OCI-LY7 (cell line): ENCODE measurements around the gene DSCAM. TPM values are rescaled to one million over a fixed set of nuclear protein-coding genes. Genes with fewer than 3 reads are reported as not detected.

Source experiments
- BruUV-seq: library from RNA; stranded (reverse); fragments of 400-500 nt; replicated peaks from 2 replicates; lab custom pipeline; 2021; lab: Mats Ljungman, UMichigan
- CTCF ChIA-PET: fragments of 300-600 bp; sonication (Branson Sonifier 250); formaldehyde crosslinking; loops from one replicate; lab custom pipeline; 2022; ENCODE audit warnings: antibody characterized with exemption; ENCODE audit not compliant: unreplicated experiment; lab: Charles Lee
- POLR2A ChIA-PET: fragments of 300-600 bp; sonication (Branson Sonifier 250); formaldehyde crosslinking; loops from one replicate; lab custom pipeline; 2022; ENCODE audit warnings: antibody characterized with exemption; lab: Charles Lee
- DNase-seq: peaks from one replicate; pipeline ENCODE4 v3.0.0-alpha.2; 2015; ENCODE audit warnings: low spot score
- H2AFZ ChIP-seq: fragments of 200-600 bp; sonication (generic), shearing (Covaris generic); 2 replicates; pipeline ENCODE4 v1.6.1; 2014; ENCODE audit warnings: mild to moderate bottlenecking, antibody characterized with exemption, low read length, moderate library complexity
- H3K27ac ChIP-seq: fragments of 200-600 bp; sonication (generic); 2 replicates; pipeline ENCODE4 v1.5.1; 2014; ENCODE audit warnings: mixed run types, low read depth, mild to moderate bottlenecking, moderate library complexity, low read length, inconsistent platforms; ENCODE audit not compliant: poor library complexity, severe bottlenecking
- H3K36me3 ChIP-seq: fragments of 200-600 bp; sonication (generic); 2 replicates; pipeline ENCODE4 v1.6.1; 2014; ENCODE audit warnings: mild to moderate bottlenecking, antibody characterized with exemption, low read length, moderate library complexity, mixed read lengths; ENCODE audit not compliant: insufficient read depth
- H3K4me1 ChIP-seq: fragments of 200-600 bp; sonication (generic); 2 replicates; pipeline ENCODE4 v1.5.1; 2014; ENCODE audit warnings: mild to moderate bottlenecking, low read length; ENCODE audit not compliant: insufficient read depth, poor library complexity, severe bottlenecking
- H3K4me2 ChIP-seq: fragments of 200-600 bp; sonication (generic); 2 replicates; pipeline ENCODE4 v1.6.1; 2014; ENCODE audit warnings: mild to moderate bottlenecking, low read length
- H3K4me3 ChIP-seq: fragments of 200-600 bp; sonication (generic); 2 replicates; pipeline ENCODE4 v1.5.1; 2014; ENCODE audit warnings: mild to moderate bottlenecking, low read depth, low read length; ENCODE audit not compliant: poor library complexity, severe bottlenecking
- H3K79me2 ChIP-seq: fragments of 200-600 bp; sonication (generic); 2 replicates; pipeline ENCODE4 v1.6.1; 2016; ENCODE audit warnings: low read depth, mild to moderate bottlenecking, low read length, moderate library complexity, mixed read lengths; ENCODE audit not compliant: insufficient read depth
- H3K9me2 ChIP-seq: fragments of 200-600 bp; sonication (generic); 2 replicates; pipeline ENCODE4 v1.6.1; 2016; ENCODE audit warnings: mild to moderate bottlenecking, low read length, mixed read lengths; ENCODE audit not compliant: insufficient read depth
- H3K9me3 ChIP-seq: fragments of 200-600 bp; sonication (generic); 2 replicates; pipeline ENCODE4 v1.6.1; 2014; ENCODE audit warnings: mild to moderate bottlenecking, mixed run types, low read length, mixed read lengths
- H4K20me1 ChIP-seq: fragments of 200-600 bp; sonication (generic); 2 replicates; pipeline ENCODE4 v1.6.1; 2014; ENCODE audit warnings: mild to moderate bottlenecking, antibody characterized with exemption, low read length, moderate library complexity, mixed read lengths; ENCODE audit not compliant: insufficient read depth
- EZH2phosphoT487 ChIP-seq: fragments of 200-600 bp; sonication (generic); IDR thresholded peaks from 2 replicates; pipeline ENCODE4 v1.6.1; 2018; ENCODE audit warnings: low read depth, borderline replicate concordance, mild to moderate bottlenecking, mixed run types, antibody characterized with exemption, low read length, moderate library complexity, mixed read lengths
- intact Hi-C: fragments of 100-400 bp; cut with micrococcal nuclease; formaldehyde crosslinking; loops from one replicate; pipeline ENCODE4 v1.10.0; 2022; ENCODE audit not compliant: unreplicated experiment
- total RNA-seq, 2 experiments: library from RNA; depleted of rRNA in 1 of 2; stranded (reverse); fragments of >200 nt in 1 of 2; shearing (Covaris generic) in 1 of 2; gene quantifications; 2 replicates each; pipeline ENCODE4 v1.2.3, GENCODE V29; 2014 to 2022
- TF ChIP-seq, protein P1 (sequence below): fragments of 200-600 bp; sonication (generic); conservative IDR thresholded peaks from 2 replicates; pipeline ENCODE4 v1.5.1; 2014; ENCODE audit warnings: mild to moderate bottlenecking, antibody characterized with exemption, low read length, moderate library complexity, mixed read lengths

Gene DSCAM
- total RNA-seq, 2 experiments from 2014 or later = not detected

DNA sequence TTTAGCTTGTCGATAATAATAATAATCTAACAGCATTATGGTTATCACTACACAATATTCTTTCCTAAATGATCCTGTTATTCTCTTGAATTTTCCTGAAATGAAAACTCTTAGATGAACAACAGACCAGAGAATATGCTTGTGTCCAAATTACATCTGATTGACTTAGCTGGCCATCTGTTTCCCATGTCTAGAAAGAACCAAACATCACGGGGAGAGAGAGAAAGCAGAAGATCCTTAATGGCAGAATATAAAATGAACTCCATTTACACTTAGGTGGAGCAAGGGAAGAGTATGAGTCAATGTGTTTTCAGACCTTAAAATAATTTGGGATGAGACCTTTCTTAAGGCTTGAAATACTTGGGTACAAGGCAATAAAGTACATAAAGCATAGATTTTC is 162.2 kb downstream of the DSCAM start:
- Histone ChIP-seq H3K36me3 (no peaks in the 10 kb centered on the region), H4K20me1 (no peaks in the 10 kb centered on the region), H3K9me2 (no peaks in the 10 kb centered on the region), H3K4me2 (no peak overlapping the region), H3K4me1 (no peaks in the 10 kb centered on the region), H3K4me3 (no peak overlapping the region), H2AFZ (no peak overlapping the region), H3K27ac (no peak overlapping the region), H3K79me2 (no peaks in the 10 kb centered on the region), H3K9me3 (no peaks in the 10 kb centered on the region)
- TF ChIP-seq, protein P1, sequence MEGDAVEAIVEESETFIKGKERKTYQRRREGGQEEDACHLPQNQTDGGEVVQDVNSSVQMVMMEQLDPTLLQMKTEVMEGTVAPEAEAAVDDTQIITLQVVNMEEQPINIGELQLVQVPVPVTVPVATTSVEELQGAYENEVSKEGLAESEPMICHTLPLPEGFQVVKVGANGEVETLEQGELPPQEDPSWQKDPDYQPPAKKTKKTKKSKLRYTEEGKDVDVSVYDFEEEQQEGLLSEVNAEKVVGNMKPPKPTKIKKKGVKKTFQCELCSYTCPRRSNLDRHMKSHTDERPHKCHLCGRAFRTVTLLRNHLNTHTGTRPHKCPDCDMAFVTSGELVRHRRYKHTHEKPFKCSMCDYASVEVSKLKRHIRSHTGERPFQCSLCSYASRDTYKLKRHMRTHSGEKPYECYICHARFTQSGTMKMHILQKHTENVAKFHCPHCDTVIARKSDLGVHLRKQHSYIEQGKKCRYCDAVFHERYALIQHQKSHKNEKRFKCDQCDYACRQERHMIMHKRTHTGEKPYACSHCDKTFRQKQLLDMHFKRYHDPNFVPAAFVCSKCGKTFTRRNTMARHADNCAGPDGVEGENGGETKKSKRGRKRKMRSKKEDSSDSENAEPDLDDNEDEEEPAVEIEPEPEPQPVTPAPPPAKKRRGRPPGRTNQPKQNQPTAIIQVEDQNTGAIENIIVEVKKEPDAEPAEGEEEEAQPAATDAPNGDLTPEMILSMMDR = no peak
- ChIA-PET POLR2A (no interaction called here), CTCF (no interaction called here)
- no TSS peak for BruUV-seq
- DNase-seq = no peak
- intact Hi-C loops = no loop called here

DNA sequence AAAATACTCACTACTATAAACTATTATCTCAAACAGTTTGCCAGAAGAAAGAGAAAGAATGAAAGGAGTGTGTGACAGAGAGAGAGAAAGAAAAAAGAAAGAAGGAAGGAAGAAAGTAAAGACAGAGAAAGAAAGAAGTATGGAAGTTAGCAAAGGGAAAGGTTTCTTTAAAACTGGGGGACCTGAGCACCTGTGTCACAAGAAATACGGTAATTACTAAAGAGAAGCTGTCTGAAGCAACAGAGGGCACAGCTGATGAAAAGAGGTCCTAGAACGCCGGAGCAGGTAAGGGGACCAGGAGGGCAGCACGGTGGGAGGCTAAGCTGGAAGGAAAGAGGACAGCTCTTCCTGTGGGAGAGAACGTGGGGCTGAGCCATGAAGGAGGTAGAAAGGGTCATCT is 163.6 kb downstream of the DSCAM start:
- CTCF ChIA-PET = no interaction called here
- intact Hi-C loops = no loop called here

DNA sequence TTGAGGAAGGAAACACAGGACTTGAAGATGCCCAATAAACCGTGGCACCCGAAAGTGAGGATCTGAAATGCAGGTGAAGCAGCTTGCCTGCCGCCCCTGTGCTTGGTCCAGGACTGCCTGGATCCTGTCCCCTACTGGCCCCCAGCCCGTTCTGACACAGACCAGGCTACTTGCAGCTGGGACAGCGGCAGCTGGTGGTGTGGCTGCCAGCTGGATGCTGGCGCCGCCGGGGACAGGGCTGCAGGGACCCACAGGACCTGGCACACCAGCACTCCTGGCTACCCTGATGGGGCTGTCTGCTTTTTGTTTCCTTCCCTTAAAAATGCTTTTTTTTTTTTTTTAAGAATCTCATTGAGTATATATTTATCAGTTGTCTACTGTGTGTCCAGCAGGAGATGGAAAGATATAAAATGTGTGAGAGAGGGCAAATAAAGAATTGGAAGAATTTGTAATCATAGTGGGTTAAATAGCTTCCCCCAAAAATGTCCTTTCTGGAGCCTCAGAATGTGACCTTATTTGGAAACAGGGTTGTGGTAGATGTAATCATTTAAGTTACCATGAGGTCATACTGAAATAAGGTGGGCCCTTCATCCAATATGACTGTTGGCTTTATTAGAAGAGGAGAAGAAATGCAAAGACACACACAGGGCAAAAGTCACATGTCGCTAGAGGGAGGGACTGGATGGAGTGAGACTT is 165.6 kb downstream of the DSCAM start:
- H3K36me3 ChIP-seq = no peaks in the 10 kb centered on the region
- CTCF ChIA-PET = no interaction called here
- no TSS peak for BruUV-seq

More for the DNA sequence above, 163.6 kb downstream of the DSCAM start:
- no TSS peak for BruUV-seq
- Histone ChIP-seq H3K9me2 (no peaks in the 10 kb centered on the region), H3K9me3 (0 out of 2 replicates have a peak, but pooled peaks cover 5% of the 10 kb centered on the region), H3K36me3 (no peaks in the 10 kb centered on the region), H3K4me1 (no peaks in the 10 kb centered on the region), H3K4me3 (no peak overlapping the region), H4K20me1 (no peaks in the 10 kb centered on the region), H3K4me2 (no peak overlapping the region), H3K79me2 (no peaks in the 10 kb centered on the region), H2AFZ (no peak overlapping the region), H3K27ac (no peak overlapping the region)
- TF ChIP-seq EZH2phosphoT487 = no peak
- POLR2A ChIA-PET = no interaction called here
- no peak for DNase-seq

More for the DNA sequence above, 165.6 kb downstream of the DSCAM start:
- Histone ChIP-seq H3K4me3 (no peak overlapping the region), H3K79me2 (no peaks in the 10 kb centered on the region), H2AFZ (no peak overlapping the region), H3K4me2 (no peak overlapping the region), H3K4me1 (no peaks in the 10 kb centered on the region), H3K9me2 (no peaks in the 10 kb centered on the region), H4K20me1 (no peaks in the 10 kb centered on the region), H3K27ac (no peak overlapping the region), H3K9me3 (0 out of 2 replicates have a peak, but pooled peaks cover 5% of the 10 kb centered on the region)
- TF ChIP-seq, protein P1 = no peak
- TF ChIP-seq EZH2phosphoT487 = no peak
- DNase-seq = no peak
- POLR2A ChIA-PET = no interaction called here
- intact Hi-C loops = no loop called here
